Transverse colon (tissue), 4 donors: ENCODE data around the gene TUBB2B. TPM values are rescaled to one million over a fixed set of nuclear protein-coding genes. Genes with fewer than 3 reads are reported as not detected.

Experiments used
- DNase-seq: peaks from one replicate; pipeline ENCODE4 v3.0.0-alpha.2; 2019
- H3K27ac ChIP-seq, 4 donors: fragments of 200-600 bp; sonication (generic); 2 replicates each; pipeline ENCODE4 v1.5.1; 2016 to 2018; ENCODE audit warnings: inconsistent platforms in 4 of 4
- H3K27me3 ChIP-seq: fragments of 200-600 bp; sonication (generic); 2 replicates; pipeline ENCODE4 v1.5.1; 2017; ENCODE audit warnings: inconsistent platforms
- H3K36me3 ChIP-seq, 4 donors: fragments of 200-600 bp; sonication (generic); 2 replicates each; pipeline ENCODE4 v1.5.1; 2017 to 2019; ENCODE audit warnings: inconsistent platforms in 4 of 4
- H3K4me1 ChIP-seq, 4 donors: fragments of 200-600 bp; sonication (generic); 2 replicates each; pipeline ENCODE4 v1.5.1; 2017 to 2020; ENCODE audit warnings: inconsistent platforms in 4 of 4
- H3K4me3 ChIP-seq, 4 donors: fragments of 200-600 bp; sonication (generic); 1 replicate in 1 of 4; 2 replicates in 3 of 4; pipeline versions ENCODE4 v1.5.1 to v1.6.1; 2017 to 2019; ENCODE audit warnings: inconsistent platforms in 4 of 4
- H3K9me3 ChIP-seq, 2 donors: fragments of 200-600 bp; sonication (generic); 2 replicates each; pipeline ENCODE4 v1.5.1; 2017 to 2019; ENCODE audit warnings: inconsistent platforms in 2 of 2
- CTCF ChIP-seq, 5 experiments: fragments of 200-600 bp in 3 of 5; fragments of 450-650 bp in 2 of 5; sonication (generic) in 3 of 5; IDR thresholded peaks; 1 replicate in 2 of 5; 2 replicates in 3 of 5; pipeline ENCODE4 v1.5.1; 2016 to 2017; ENCODE audit warnings: antibody characterized with exemption in 5 of 5, inconsistent platforms in 3 of 5, mild to moderate bottlenecking in 2 of 5, moderate library complexity in 1 of 5
- EP300 ChIP-seq: sonication (generic); formaldehyde crosslinking; IDR thresholded peaks from one replicate; pipeline ENCODE4 v1.6.1; 2017; ENCODE audit warnings: antibody characterized with exemption, low read depth
- POLR2A ChIP-seq: fragments of 450-650 bp; IDR thresholded peaks from one replicate; pipeline ENCODE4 v1.6.1; 2016; ENCODE audit warnings: antibody characterized with exemption, mild to moderate bottlenecking, moderate library complexity
- POLR2AphosphoS5 ChIP-seq, 3 donors: sonication (generic); formaldehyde crosslinking; IDR thresholded peaks; one replicate each; pipeline ENCODE4 v1.6.1; 2016; ENCODE audit warnings: antibody characterized with exemption in 3 of 3
- WGBS, 2 donors: methylation state at CpG; one replicate each; pipeline ENCODE4 v1.1.5; 2018; ENCODE audit warnings: low coverage in 1 of 2; 5-methylcytosine and 5-hydroxymethylcytosine counted together
- in situ Hi-C, 4 donors: fragments of 200-750 bp; cut with MboI; loops; one replicate each; pipeline versions ENCODE4 v1.15.0 to v1.15.1; 2017; ENCODE audit warnings: low sequenced_read_pairs in 3 of 4, low pct_ligation_motif_present in 1 of 4, low pct_unique_long_range_greater_than_20kb in 1 of 4
- intact Hi-C: fragments of 100-400 bp; cut with DNase I; formaldehyde crosslinking; loops from one replicate; pipeline ENCODE4 v1.15.1; 2023; ENCODE audit warnings: low total_unique reads
- total RNA-seq, 4 donors: library from RNA; depleted of rRNA; stranded (reverse); fragments of >200 nt; gene quantifications; one replicate each; pipeline ENCODE4 v1.1.0, GENCODE V29; 2016

Gene TUBB2B
- total RNA-seq, 4 donors from 2014 or later, result 2.9 to 14.9 (median 9.4) TPM

- in situ Hi-C loops, result no loop called here
- H3K27me3 ChIP-seq, result peaks cover 67% of the 10 kb centered on the region
Observed at GRCh38 chr6:3237761-3238662, 10.6 kb upstream of the TUBB2B start.

GRCh38 chr6:3236005-3236404 is 8.6 kb upstream of the TUBB2B start:
- Histone ChIP-seq H3K4me1 (peaks cover 0 to 16% (median 14%) of the 10 kb centered on the region in 4 donors), H3K36me3 (no peaks in the 10 kb centered on the region), H3K9me3 (no peaks in the 10 kb centered on the region), H3K4me3 (no peak overlapping the region), H3K27me3 (peaks cover 80% of the 10 kb centered on the region), H3K27ac (no peak overlapping the region)
- no peak for DNase-seq
- TF ChIP-seq EP300, result no peak
- no peak for TF ChIP-seq POLR2A
- no peak for TF ChIP-seq CTCF (IDR thresholded peaks at IDR 0.05)
- no peak for TF ChIP-seq POLR2AphosphoS5 (IDR thresholded peaks at IDR 0.05)
- WGBS, 2 donors, result 68% methylated on average over 3 of the region's 3 CpGs; no CpG with 5 or more reads in 1 of the 2 donors
- in situ Hi-C loops, result no loop called here
- intact Hi-C loops, result no loop called here

More at GRCh38 chr6:3237761-3238662, 10.6 kb upstream of the TUBB2B start:
- TF ChIP-seq CTCF (IDR thresholded peaks at IDR 0.05), result no peak
- TF ChIP-seq POLR2A, result no peak
- TF ChIP-seq EP300, result no peak
- no peak for TF ChIP-seq POLR2AphosphoS5 (IDR thresholded peaks at IDR 0.05)
- H3K9me3 ChIP-seq, result no peaks in the 10 kb centered on the region
- H3K4me3 ChIP-seq, result no peak overlapping the region
- no peak for DNase-seq
- intact Hi-C loops, result no loop called here
- H3K4me1 ChIP-seq, result no peaks in the 10 kb centered on the region
- no peaks in the 10 kb centered on the region for H3K36me3 ChIP-seq
- H3K27ac ChIP-seq, result no peak overlapping the region
- WGBS, 2 donors, result 78% methylated on average over 24 of the region's 24 CpGs; no CpG with 5 or more reads in 1 of the 2 donors

- no peak overlapping the region for H3K4me3 ChIP-seq
- H3K27me3 ChIP-seq, result peaks cover 85% of the 10 kb centered on the region
- WGBS, 2 donors, result 80 to 88% methylated on average over 1 to 2 of the region's 2 CpGs
- intact Hi-C loops (no loop called here), in situ Hi-C loops (no loop called here)
- no peaks in the 10 kb centered on the region for H3K36me3 ChIP-seq
- peaks cover 0 to 17% (median 17%) of the 10 kb centered on the region in 4 donors for H3K4me1 ChIP-seq
- DNase-seq, result no peak
- no peak overlapping the region for H3K27ac ChIP-seq
- no peaks in the 10 kb centered on the region for H3K9me3 ChIP-seq
- no peak for TF ChIP-seq EP300
- TF ChIP-seq POLR2AphosphoS5 (IDR thresholded peaks at IDR 0.05), result no peak
- TF ChIP-seq CTCF (IDR thresholded peaks at IDR 0.05), result no peak
Observed at GRCh38 chr6:3235486-3235885, 8.0 kb upstream of the TUBB2B start.

- WGBS, 2 donors, result 72 to 74% methylated on average over 3 of the region's 3 CpGs
- no peak for TF ChIP-seq POLR2A
- no peak for TF ChIP-seq EP300
- TF ChIP-seq CTCF (IDR thresholded peaks at IDR 0.05), result no peak
- TF ChIP-seq POLR2AphosphoS5 (IDR thresholded peaks at IDR 0.05), result no peak
- H3K4me3 ChIP-seq, result no peak overlapping the region
- no peaks in the 10 kb centered on the region for H3K9me3 ChIP-seq
- peaks cover 5 to 33% (median 28%) of the 10 kb centered on the region in 4 donors for H3K4me1 ChIP-seq
- intact Hi-C loops (no loop called here), in situ Hi-C loops (no loop called here)
- H3K27ac ChIP-seq, result no peak overlapping the region
- DNase-seq, result no peak
- H3K27me3 ChIP-seq, result peaks cover 94% of the 10 kb centered on the region
- H3K36me3 ChIP-seq, result no peaks in the 10 kb centered on the region
Observed at GRCh38 chr6:3233904-3234303, 6.5 kb upstream of the TUBB2B start.
